GM21447 (cell line): ENCODE data around the gene CLC.
"Not testable (repeated sequence)": the region's sequence is repeated elsewhere in the genome, so short reads cannot be mapped to it uniquely, and the experiment has no call there.

ENCODE experiments used
- ATAC-seq: cut with Tn5 transposase; IDR thresholded peaks from one replicate; pipeline ENCODE4 v1.9.1; 2021; ENCODE audit not compliant: unreplicated experiment

CLC gene

GRCh38 chr19:39737891-39738290 is at the start of gene CLC:
Gene CLC, minus strand, starts transcription at chr19:39738029. Its CDS starts 77 bp downstream, at chr19:39737952.
- ATAC-seq = no peak

- no peak for ATAC-seq
Measured at GRCh38 chr19:39780894-39781293, 43.1 kb upstream of the CLC start.

- no peak for ATAC-seq
Measured at GRCh38 chr19:39778763-39779162, 40.9 kb upstream of the CLC start, which contains the start of gene LEUTX. Gene LEUTX, plus strand, starts transcription at chr19:39778854. Its CDS starts 67 bp downstream, at chr19:39778921.

GRCh38 chr19:39768786-39769185 is 31.0 kb upstream of the CLC start:
- no peak for ATAC-seq

- ATAC-seq = no peak
Measured at GRCh38 chr19:39768334-39768733, 30.5 kb upstream of the CLC start.

GRCh38 chr19:39765091-39766076 is 27.6 kb upstream of the CLC start:
- ATAC-seq = no peak

GRCh38 chr19:39761851-39762250 is 24.0 kb upstream of the CLC start:
- not testable (repeated sequence) for ATAC-seq

GRCh38 chr19:39759457-39760184 is 21.8 kb upstream of the CLC start:
- ATAC-seq = no peak

- no peak for ATAC-seq
Measured at GRCh38 chr19:39754971-39755370, 17.1 kb upstream of the CLC start.

GRCh38 chr19:39754544-39754943 is 16.7 kb upstream of the CLC start:
- ATAC-seq = no peak

- ATAC-seq = no peak
Measured at GRCh38 chr19:39752795-39753194, 15.0 kb upstream of the CLC start.

- ATAC-seq = no peak
Measured at GRCh38 chr19:39752390-39752789, 14.6 kb upstream of the CLC start.

- ATAC-seq = no peak
Measured at GRCh38 chr19:39749981-39750380, 12.2 kb upstream of the CLC start.

- ATAC-seq = no peak
Measured at GRCh38 chr19:39746836-39747529, 9.2 kb upstream of the CLC start.

GRCh38 chr19:39745643-39746042 is 7.8 kb upstream of the CLC start:
- ATAC-seq = no peak

GRCh38 chr19:39740395-39740794 is 2.6 kb upstream of the CLC start:
- ATAC-seq = no peak

- ATAC-seq = no peak
Measured at GRCh38 chr19:39738814-39739213, 985 bp upstream of the CLC start.

- no peak for ATAC-seq
Measured at GRCh38 chr19:39737351-39737750, 478 bp downstream of the CLC start.

- no peak for ATAC-seq
Measured at GRCh38 chr19:39736088-39736487, 1.7 kb downstream of the CLC start.

- no peak for ATAC-seq
Measured at GRCh38 chr19:39735688-39736087, 2.1 kb downstream of the CLC start.

GRCh38 chr19:39733841-39734240 is 4.0 kb downstream of the CLC start:
- ATAC-seq = no peak
